HepG2 (cell line): Measurements from ENCODE around the gene SNRPB2. TPM values are rescaled to one million over a fixed set of nuclear protein-coding genes. Genes with fewer than 3 reads are reported as not detected.

ENCODE experiments used
- ATAC-seq: fragments of 200-7000 bp; cut with Tn5 transposase; 3 replicates; pipeline ENCODE4 v1.9.1; 2020; ENCODE audit warnings: mild to moderate bottlenecking, moderate library complexity
- BruUV-seq: library from RNA; stranded (reverse); fragments of 400-500 nt; replicated peaks from 2 replicates; lab custom pipeline; 2021; lab: Mats Ljungman, UMichigan
- CTCF ChIA-PET: fragments of 300-600 bp; formaldehyde crosslinking; extraction: SDS; loops from one replicate; lab custom pipeline; 2021; ENCODE audit warnings: low total read pairs, inconsistent platforms, low intra/inter-chr PET ratio; lab: Yijun Ruan, JAX
- POLR2A ChIA-PET: fragments of 350-600 bp; sonication (Branson Sonifier 250); formaldehyde crosslinking; loops from one replicate; lab custom pipeline; 2020; ENCODE audit warnings: antibody characterized with exemption, inconsistent platforms; lab: Yijun Ruan, JAX
- DNase-seq: peaks from one replicate; pipeline ENCODE4 v3.0.0-alpha.2; 2015; ENCODE audit warnings: low spot score
- FAIRE-seq: peaks from 3 replicates; lab custom pipeline; 2011; peaks lifted over from hg19 to GRCh38; lab: Jason Lieb, UNC
- H2AFZ ChIP-seq: one replicate; pipeline ENCODE4 v1.6.1; 2011; ENCODE audit warnings: low read length, inconsistent platforms
- H3K27ac ChIP-seq: fragments of 300-600 bp; 3 replicates; pipeline ENCODE4 v1.8.0; 2011; ENCODE audit warnings: mixed run types, mild to moderate bottlenecking, mixed read lengths, low read length, inconsistent platforms; ENCODE audit not compliant: insufficient read depth; ENCODE audit errors: extremely low read length
- H3K27me3 ChIP-seq, 2 experiments: fragments of 200-600 bp in 1 of 2; 2 replicates in 1 of 2; 3 replicates in 1 of 2; pipeline versions ENCODE4 v1.6.0 to v1.8.0; 2011; ENCODE audit warnings: low read length in 2 of 2, mild to moderate bottlenecking in 2 of 2, moderate library complexity in 2 of 2, inconsistent platforms in 1 of 2; ENCODE audit not compliant: insufficient read depth in 2 of 2, control insufficient read depth in 1 of 2
- H3K36me3 ChIP-seq, 2 experiments: fragments of 200-600 bp in 1 of 2; replicated peaks in 1 of 2; 2 replicates in 1 of 2; 3 replicates in 1 of 2; pipeline versions ENCODE4 v1.5.1 to v1.8.0; 2011; ENCODE audit warnings: low read length in 2 of 2, inconsistent platforms in 1 of 2; ENCODE audit not compliant: insufficient read depth in 2 of 2, control insufficient read depth in 1 of 2
- H3K4me1 ChIP-seq: 2 replicates; pipeline ENCODE4 v1.5.1; 2012; ENCODE audit warnings: low read length, inconsistent platforms; ENCODE audit not compliant: insufficient read depth
- H3K4me2 ChIP-seq: 2 replicates; pipeline ENCODE4 v1.6.0; 2011; ENCODE audit warnings: low read depth, low read length, inconsistent platforms
- H3K4me3 ChIP-seq, 3 experiments: fragments of 200-600 bp in 1 of 3; sonication (generic), shearing (Covaris generic) in 1 of 3; replicated peaks in 1 of 3; 2 replicates each; pipeline ENCODE4 v1.5.1; 2011 to 2016; ENCODE audit warnings: low read length in 3 of 3, inconsistent platforms in 2 of 3, low read depth in 2 of 3, mild to moderate bottlenecking in 2 of 3, control low read depth in 1 of 3, mixed read lengths in 1 of 3; ENCODE audit not compliant: insufficient read depth in 1 of 3
- H3K79me2 ChIP-seq: one replicate; pipeline ENCODE4 v1.6.1; 2011; ENCODE audit warnings: low read length, inconsistent platforms; ENCODE audit not compliant: insufficient read depth
- H3K9ac ChIP-seq: 2 replicates; pipeline ENCODE4 v1.6.0; 2011; ENCODE audit warnings: mild to moderate bottlenecking, low read depth, low read length, inconsistent platforms; ENCODE audit not compliant: insufficient read depth
- H3K9me3 ChIP-seq: 2 replicates; pipeline ENCODE4 v1.5.1; 2012; ENCODE audit warnings: mild to moderate bottlenecking, low read length
- H4K20me1 ChIP-seq: 2 replicates; pipeline ENCODE4 v1.6.0; 2011; ENCODE audit warnings: inconsistent platforms, mild to moderate bottlenecking, low read length, moderate library complexity; ENCODE audit not compliant: insufficient read depth
- CC2D1A ChIP-seq: sonication (generic); formaldehyde crosslinking; IDR thresholded peaks from 2 replicates; pipeline ENCODE4 v1.8.1; 2023; ENCODE audit warnings: mild to moderate bottlenecking, missing genetic modification reagents
- DNMT1 ChIP-seq: sonication (generic); formaldehyde crosslinking; IDR thresholded peaks from 2 replicates; pipeline ENCODE4 v1.5.1; 2020; ENCODE audit warnings: mild to moderate bottlenecking, missing genetic modification reagents
- RELA ChIP-seq: sonication (generic); formaldehyde crosslinking; IDR thresholded peaks from 2 replicates; pipeline ENCODE4 v1.4.0; 2020; ENCODE audit warnings: missing genetic modification reagents
- SIN3B ChIP-seq: fragments of 150-350 bp; IDR thresholded peaks from 2 replicates; pipeline ENCODE4 v1.6.1; 2014; ENCODE audit warnings: low read length
- USF2 ChIP-seq, 2 experiments: sonication (generic) in 1 of 2; formaldehyde crosslinking in 1 of 2; IDR thresholded peaks; 2 replicates each; pipeline versions ENCODE4 v1.5.1 to v1.6.1; 2011 to 2020; ENCODE audit warnings: borderline replicate concordance in 1 of 2, low read depth in 1 of 2, low read length in 1 of 2, mild to moderate bottlenecking in 1 of 2, missing genetic modification reagents in 1 of 2, moderate library complexity in 1 of 2
- WIZ ChIP-seq: sonication (generic); formaldehyde crosslinking; IDR thresholded peaks from 2 replicates; pipeline ENCODE4 v1.5.1; 2020; ENCODE audit warnings: mild to moderate bottlenecking, missing genetic modification reagents
- ZBTB42 ChIP-seq: sonication (generic); formaldehyde crosslinking; IDR thresholded peaks from 2 replicates; pipeline ENCODE4 v1.5.0; 2020; ENCODE audit warnings: mild to moderate bottlenecking, missing genetic modification reagents
- ZNF282 ChIP-seq: fragments of 450-650 bp; IDR thresholded peaks from 2 replicates; pipeline ENCODE4 v1.6.1; 2018; ENCODE audit not compliant: partially characterized antibody
- ZNF614 ChIP-seq: IDR thresholded peaks from 2 replicates; pipeline ENCODE4 v1.6.1; 2018; ENCODE audit warnings: missing biosample characterization, missing genetic modification reagents, inconsistent platforms, borderline replicate concordance
- ZNF737 ChIP-seq: sonication (generic); formaldehyde crosslinking; IDR thresholded peaks from 2 replicates; pipeline ENCODE4 v1.5.0; 2020; ENCODE audit warnings: missing genetic modification reagents, mild to moderate bottlenecking, borderline replicate concordance
- ZNF746 ChIP-seq: sonication (generic); formaldehyde crosslinking; IDR thresholded peaks from 2 replicates; pipeline ENCODE4 v1.8.0; 2022; ENCODE audit warnings: mild to moderate bottlenecking, missing genetic modification reagents
- ZNF83 ChIP-seq: sonication (generic); formaldehyde crosslinking; IDR thresholded peaks from 2 replicates; pipeline ENCODE4 v1.4.0; 2020; ENCODE audit warnings: missing genetic modification reagents, mild to moderate bottlenecking, borderline replicate concordance
- WGBS: methylation state at CpG from one replicate; pipeline ENCODE4 v1.1.6; 2017; ENCODE audit warnings: low lambda C conversion rate; 5-methylcytosine and 5-hydroxymethylcytosine counted together
- in situ Hi-C: cut with HindIII; loops from 2 replicates; pipeline ENCODE4 v1.10.0; 2017; ENCODE audit warnings: low pct_unique_long_range_greater_than_20kb; ENCODE audit not compliant: extremely low pct_ligation_motif_present
- intact Hi-C: fragments of 100-400 bp; cut with micrococcal nuclease; formaldehyde crosslinking; loops from one replicate; pipeline ENCODE4 v1.10.0; 2022; ENCODE audit not compliant: unreplicated experiment
- polyA plus RNA-seq, 8 experiments: library from polyadenylated mRNA; depleted of rRNA in 3 of 8; stranded (reverse) in 7 of 8; unstranded in 1 of 8; fragments of >200 nt; fragmentation: Illumina TruSeq in 4 of 8; extraction: Trizol in 4 of 8; gene quantifications; 2 replicates each; pipeline versions ENCODE4 v1.2.1 to v1.2.3, GENCODE V29; 2011 to 2016; ENCODE audit warnings: low read depth in 4 of 8, missing spikeins in 1 of 8, mixed read lengths in 1 of 8; ENCODE audit not compliant: insufficient read depth in 1 of 8
- total RNA-seq, 5 experiments: library from RNA; depleted of rRNA; stranded (reverse); fragments of >200 nt; fragmentation: Illumina TruSeq; extraction: Trizol; gene quantifications; 2 replicates each; pipeline ENCODE4 v1.2.3, GENCODE V29; 2016; ENCODE audit warnings: low read depth in 1 of 5
- TF ChIP-seq, protein P1 (sequence below): sonication (generic); formaldehyde crosslinking; IDR thresholded peaks from 2 replicates; pipeline ENCODE4 v1.4.0; 2020; ENCODE audit warnings: missing genetic modification reagents
- TF ChIP-seq, protein P2 (sequence below): fragments of 450-650 bp; IDR thresholded peaks from 2 replicates; pipeline ENCODE4 v1.6.1; 2017; ENCODE audit warnings: mild to moderate bottlenecking
- TF ChIP-seq, protein P3 (sequence below): sonication (generic); formaldehyde crosslinking; IDR thresholded peaks from 2 replicates; pipeline ENCODE4 v1.4.0; 2020; ENCODE audit warnings: missing genetic modification reagents
- TF ChIP-seq, protein P4 (sequence below): sonication (generic); formaldehyde crosslinking; IDR thresholded peaks from 2 replicates; pipeline ENCODE4 v1.8.0; 2022; ENCODE audit warnings: missing genetic modification reagents, low read depth, mild to moderate bottlenecking, borderline replicate concordance

Gene SNRPB2
- total and polyA plus RNA-seq, 2 of the 13 experiments (the other 11 are each of a cell fraction or from before 2014, with no cell fraction given): 107 to 204 TPM

DNA sequence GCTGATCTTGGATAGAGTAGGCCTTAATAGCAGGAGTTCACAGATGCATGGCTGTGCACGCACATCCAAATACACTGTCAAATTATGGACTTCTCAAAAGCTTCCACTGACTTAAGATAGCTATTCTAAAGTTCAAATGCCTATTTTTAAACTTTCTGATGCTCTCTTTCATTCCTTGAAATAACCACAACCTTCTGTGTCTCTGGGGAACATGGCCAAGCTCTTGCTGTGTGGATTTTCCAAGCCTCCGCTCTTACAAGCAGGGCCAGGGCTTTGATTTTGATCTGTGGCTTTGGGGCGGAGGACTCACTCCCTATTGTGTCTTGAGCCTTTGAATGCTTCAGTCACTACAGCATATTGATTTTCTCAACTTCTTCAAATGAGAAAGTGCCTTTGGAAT lies 35.7 kb upstream of the SNRPB2 start:
- Histone ChIP-seq H3K4me3 (no peak overlapping the region), H3K4me2 (no peak overlapping the region), H4K20me1 (no peaks in the 10 kb centered on the region), H3K27me3 (peaks cover 0 to 2% of the 10 kb centered on the region in 2 experiments; a peak in 1 of 5 replicates), H3K36me3 (no peaks in the 10 kb centered on the region), H2AFZ (no peak overlapping the region), H3K9ac (no peak overlapping the region), H3K79me2 (no peaks in the 10 kb centered on the region), H3K9me3 (no peaks in the 10 kb centered on the region), H3K4me1 (no peaks in the 10 kb centered on the region), H3K27ac (no peak overlapping the region)
- intact Hi-C loops: no loop called here
- TF ChIP-seq ZNF746 (CRISPR knock-in tag) (no peak), USF2 (IDR thresholded peaks at IDR 0.05; ENCODE audit: low read depth, low read length) (no peak), USF2 (CRISPR knock-in tag; IDR thresholded peaks at IDR 0.05; ENCODE audit: borderline replicate concordance) (no peak), ZBTB42 (CRISPR knock-in tag) (no peak), ZNF737 (CRISPR knock-in tag) (no peak), DNMT1 (no peak), ZNF282 (no peak), RELA (CRISPR knock-in tag) (no peak), ZNF83 (CRISPR knock-in tag) (no peak), SIN3B (no peak), WIZ (CRISPR knock-in tag) (no peak), CC2D1A (CRISPR knock-in tag) (no peak), ZNF614 (CRISPR knock-in tag) (no peak)
- TF ChIP-seq, protein P1, sequence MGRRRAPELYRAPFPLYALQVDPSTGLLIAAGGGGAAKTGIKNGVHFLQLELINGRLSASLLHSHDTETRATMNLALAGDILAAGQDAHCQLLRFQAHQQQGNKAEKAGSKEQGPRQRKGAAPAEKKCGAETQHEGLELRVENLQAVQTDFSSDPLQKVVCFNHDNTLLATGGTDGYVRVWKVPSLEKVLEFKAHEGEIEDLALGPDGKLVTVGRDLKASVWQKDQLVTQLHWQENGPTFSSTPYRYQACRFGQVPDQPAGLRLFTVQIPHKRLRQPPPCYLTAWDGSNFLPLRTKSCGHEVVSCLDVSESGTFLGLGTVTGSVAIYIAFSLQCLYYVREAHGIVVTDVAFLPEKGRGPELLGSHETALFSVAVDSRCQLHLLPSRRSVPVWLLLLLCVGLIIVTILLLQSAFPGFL (CRISPR knock-in tag): no peak
- TF ChIP-seq, protein P2, sequence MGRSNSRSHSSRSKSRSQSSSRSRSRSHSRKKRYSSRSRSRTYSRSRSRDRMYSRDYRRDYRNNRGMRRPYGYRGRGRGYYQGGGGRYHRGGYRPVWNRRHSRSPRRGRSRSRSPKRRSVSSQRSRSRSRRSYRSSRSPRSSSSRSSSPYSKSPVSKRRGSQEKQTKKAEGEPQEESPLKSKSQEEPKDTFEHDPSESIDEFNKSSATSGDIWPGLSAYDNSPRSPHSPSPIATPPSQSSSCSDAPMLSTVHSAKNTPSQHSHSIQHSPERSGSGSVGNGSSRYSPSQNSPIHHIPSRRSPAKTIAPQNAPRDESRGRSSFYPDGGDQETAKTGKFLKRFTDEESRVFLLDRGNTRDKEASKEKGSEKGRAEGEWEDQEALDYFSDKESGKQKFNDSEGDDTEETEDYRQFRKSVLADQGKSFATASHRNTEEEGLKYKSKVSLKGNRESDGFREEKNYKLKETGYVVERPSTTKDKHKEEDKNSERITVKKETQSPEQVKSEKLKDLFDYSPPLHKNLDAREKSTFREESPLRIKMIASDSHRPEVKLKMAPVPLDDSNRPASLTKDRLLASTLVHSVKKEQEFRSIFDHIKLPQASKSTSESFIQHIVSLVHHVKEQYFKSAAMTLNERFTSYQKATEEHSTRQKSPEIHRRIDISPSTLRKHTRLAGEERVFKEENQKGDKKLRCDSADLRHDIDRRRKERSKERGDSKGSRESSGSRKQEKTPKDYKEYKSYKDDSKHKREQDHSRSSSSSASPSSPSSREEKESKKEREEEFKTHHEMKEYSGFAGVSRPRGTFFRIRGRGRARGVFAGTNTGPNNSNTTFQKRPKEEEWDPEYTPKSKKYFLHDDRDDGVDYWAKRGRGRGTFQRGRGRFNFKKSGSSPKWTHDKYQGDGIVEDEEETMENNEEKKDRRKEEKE: no peak
- TF ChIP-seq, protein P3, sequence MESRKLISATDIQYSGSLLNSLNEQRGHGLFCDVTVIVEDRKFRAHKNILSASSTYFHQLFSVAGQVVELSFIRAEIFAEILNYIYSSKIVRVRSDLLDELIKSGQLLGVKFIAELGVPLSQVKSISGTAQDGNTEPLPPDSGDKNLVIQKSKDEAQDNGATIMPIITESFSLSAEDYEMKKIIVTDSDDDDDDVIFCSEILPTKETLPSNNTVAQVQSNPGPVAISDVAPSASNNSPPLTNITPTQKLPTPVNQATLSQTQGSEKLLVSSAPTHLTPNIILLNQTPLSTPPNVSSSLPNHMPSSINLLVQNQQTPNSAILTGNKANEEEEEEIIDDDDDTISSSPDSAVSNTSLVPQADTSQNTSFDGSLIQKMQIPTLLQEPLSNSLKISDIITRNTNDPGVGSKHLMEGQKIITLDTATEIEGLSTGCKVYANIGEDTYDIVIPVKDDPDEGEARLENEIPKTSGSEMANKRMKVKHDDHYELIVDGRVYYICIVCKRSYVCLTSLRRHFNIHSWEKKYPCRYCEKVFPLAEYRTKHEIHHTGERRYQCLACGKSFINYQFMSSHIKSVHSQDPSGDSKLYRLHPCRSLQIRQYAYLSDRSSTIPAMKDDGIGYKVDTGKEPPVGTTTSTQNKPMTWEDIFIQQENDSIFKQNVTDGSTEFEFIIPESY (CRISPR knock-in tag): no peak
- TF ChIP-seq, protein P4, sequence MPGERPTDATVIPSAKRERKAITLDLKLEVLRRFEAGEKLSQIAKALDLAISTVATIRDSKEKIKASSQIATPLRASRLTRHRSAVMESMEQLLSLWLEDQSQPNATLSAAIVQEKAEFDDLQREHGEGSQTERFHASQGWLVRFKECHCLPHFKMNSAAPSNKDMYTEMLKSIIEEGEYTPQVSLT (CRISPR knock-in tag): no peak
- BruUV-seq: no TSS peak
- ChIA-PET POLR2A (no interaction called here), CTCF (no interaction called here)
- whole genome bisulfite sequencing: 30% methylated on average over 3 of the region's 3 CpGs
- FAIRE-seq (no peak), ATAC-seq (no peak), DNase-seq (no peak)
- in situ Hi-C loops: no loop called here
